GM19463 (cell line): ENCODE results near the gene LURAP1L.

Source experiments
- ATAC-seq: cut with Tn5 transposase; IDR thresholded peaks from one replicate; pipeline ENCODE4 v1.9.1; 2021; ENCODE audit warnings: mild to moderate bottlenecking, moderate library complexity; ENCODE audit not compliant: unreplicated experiment

Gene LURAP1L

DNA sequence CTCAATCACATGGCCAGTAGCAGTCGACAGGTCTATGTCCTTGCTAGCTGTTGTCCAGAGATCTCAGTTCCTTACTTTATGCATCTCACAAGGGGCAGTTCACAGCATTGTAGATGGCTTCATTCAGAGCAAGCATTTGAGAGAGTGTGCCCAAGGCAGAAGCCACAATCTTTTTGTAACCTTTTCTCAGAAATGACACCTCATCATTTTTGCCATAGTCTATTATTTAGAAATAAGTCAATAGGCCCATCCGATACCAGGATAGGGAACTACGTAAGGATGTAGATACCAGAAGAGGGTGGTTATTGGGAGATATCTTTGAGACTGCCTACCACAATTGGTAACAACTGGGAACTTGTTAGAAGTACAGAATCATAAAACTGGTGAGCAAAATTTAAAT lies 37.1 kb downstream of the LURAP1L start:
- ATAC-seq = no peak

DNA sequence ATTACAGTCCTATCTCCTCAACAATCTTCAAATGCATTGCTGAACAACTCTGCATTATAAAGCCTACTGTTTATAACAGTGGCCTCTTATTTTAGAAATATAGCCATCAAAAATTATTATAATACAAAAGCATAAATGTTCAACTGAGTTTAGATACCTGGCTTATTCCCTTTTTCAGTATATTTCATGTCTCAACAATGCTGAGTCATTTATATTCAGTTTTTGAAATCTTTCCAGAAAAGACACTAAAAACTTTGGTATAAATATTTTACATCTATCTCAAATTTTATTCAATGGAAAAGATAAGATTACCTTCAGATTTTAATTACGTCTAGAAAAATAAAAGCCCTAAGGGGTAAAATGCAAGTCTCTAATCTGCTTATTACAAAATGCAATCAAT lies 37.9 kb downstream of the LURAP1L start:
- no peak for ATAC-seq

DNA sequence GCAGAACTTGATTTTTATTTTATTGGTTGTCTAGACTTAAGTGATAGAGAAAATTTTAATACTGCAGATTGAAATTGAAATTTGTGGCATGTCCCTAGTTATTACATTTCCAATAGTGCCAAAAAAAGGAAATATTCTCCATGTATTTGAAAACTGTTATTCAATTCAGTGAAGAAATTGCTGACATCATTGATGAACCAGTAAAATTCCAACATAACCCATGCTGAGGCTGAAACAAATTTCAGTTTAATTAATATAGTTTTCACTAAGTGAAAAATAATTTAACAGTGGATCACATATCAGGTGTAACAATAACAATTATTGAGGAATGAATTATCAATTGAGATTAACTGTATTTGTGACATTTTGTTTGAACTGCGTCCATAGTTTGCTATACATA lies 38.7 kb downstream of the LURAP1L start:
- no peak for ATAC-seq

DNA sequence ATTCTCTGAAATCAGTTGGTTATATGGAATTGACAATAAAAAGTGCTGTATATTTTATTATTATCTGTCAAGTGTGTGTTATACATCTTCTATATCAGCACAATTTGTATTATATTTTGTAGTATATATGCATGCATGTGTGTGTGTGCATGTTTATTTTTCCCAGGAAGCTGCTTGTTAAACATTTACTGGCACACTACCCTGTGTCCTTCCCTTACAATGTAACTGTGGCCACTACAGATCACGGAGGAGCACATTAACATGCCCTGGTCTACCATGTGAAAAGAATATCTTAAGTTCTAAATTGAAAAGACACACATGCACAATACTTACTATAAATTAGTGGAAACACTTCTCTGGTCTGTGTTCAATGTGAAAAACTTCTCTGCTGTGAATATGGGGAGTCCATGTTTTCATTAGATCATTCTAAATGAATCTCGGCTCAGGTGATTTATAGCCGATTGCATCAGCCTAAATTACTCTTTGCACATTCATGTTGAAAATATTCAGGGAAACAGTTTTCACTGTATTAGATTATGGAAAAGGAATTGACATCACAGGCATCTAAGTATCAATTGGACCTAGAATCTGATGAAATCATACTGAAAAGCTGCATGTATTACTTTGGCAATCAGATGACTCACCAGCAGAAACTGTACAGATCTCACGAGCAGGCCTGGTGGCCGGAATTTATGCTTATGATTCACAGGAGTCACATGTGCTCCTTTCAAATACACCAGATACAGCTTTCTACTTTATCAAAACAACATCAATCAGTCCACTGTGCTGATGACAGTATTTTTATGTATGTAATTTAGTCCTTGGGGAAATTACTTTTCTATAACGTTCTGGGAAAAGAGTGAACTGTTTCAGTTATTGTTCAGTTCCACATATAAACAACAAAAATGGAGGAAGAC lies 39.4 kb downstream of the LURAP1L start:
- no peak for ATAC-seq

DNA sequence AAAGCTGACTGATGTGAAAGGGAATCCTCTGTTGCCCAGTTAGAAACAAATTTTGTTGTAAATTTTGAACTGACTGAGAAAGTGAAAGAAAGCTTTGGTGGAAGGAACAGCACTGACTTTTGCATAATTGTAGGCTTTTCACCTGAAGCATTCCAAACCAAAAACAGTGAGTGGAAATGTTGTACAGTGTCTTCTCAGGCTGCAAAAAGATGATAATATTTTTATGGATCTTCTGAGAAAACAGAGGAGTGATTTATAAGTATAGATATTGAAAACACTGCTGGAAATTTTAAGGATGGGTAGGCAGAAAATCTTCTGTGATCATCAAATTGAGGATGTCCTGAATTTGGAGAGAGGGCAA lies 40.0 kb downstream of the LURAP1L start:
- no peak for ATAC-seq

DNA sequence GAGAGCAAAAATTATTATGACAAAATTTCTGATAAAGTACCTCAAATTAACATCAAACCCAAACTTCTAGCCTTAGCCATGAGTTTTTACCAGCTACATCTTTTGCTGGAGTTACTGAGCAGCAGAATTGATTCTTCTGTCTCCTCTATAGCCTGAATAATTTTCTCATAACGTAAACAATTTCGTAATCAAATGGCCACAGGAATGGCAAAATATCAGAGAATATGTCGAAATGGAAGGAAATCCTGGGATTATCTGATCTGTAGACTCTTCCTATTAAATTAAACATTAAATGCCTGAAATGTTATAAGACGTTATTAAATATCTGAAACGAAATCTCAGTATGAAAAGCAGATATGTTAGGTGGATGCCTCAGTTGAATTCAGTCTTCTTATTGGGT lies 41.1 kb downstream of the LURAP1L start:
- no peak for ATAC-seq

DNA sequence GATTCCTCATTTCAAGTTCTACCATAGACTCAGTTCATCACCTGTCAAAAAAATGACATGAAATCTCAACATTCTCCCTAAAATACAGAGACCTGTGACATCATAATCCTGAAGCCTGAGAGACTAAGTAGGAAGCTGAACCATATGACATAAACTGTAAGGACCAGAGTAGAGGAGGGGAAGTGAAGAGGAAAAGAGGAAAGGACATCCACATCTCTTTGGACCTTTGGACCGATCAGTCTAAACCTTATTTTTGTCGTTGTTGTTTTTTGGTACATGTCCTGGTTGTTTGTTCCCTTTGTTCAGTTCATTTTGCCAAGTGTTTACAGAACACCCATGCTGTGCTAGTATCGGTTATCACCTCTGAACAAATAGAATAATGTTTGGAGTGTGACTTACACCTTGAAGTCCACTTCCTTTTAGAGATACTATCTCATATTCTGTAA lies 41.9 kb downstream of the LURAP1L start:
- no peak for ATAC-seq

DNA sequence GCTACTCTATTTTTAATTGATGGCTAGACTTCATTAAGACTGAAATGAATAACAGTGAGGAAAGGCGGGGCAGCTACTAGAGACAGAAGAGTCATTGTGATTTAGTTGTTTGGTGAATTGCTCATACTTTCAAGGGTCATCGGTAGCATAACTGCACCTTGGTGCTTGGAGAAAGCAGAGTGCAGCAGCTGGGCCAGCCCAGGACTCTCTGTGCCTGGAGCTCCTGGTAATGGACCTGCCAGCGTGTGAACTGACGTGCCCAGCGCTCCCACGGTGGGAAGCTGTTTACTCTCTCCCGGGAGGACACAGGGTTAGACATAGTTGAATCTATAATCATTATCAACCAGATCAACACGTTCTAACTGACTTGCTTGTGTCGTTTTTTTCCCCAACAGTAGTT lies 42.9 kb downstream of the LURAP1L start:
- ATAC-seq = no peak

DNA sequence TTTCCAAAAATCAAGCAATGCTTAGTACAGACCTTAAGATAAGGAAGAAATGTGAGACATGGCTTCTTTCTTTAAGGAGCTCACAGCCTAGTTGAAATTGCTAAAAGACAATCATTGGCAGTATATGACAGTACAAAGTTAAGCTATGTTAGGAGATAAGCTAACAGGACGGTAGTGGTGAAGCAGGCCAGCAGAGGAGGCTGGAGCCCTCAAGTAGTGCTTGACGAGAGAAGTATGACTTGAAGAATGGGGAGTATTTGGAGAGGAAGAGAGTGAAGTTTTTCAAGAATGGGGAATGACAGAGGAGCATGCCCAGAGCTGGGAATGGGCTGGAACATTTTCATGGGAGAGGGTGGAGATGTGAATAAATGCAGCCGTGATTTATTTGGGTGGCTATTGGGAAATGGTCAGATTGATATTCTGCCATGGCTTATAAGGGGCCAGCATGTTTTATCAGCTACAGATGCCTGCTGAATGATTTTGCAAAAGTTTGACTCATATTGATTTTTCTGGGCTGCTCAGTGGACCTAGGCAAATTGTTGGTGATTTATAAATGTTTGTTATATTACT lies 43.7 kb downstream of the LURAP1L start:
- ATAC-seq = no peak

DNA sequence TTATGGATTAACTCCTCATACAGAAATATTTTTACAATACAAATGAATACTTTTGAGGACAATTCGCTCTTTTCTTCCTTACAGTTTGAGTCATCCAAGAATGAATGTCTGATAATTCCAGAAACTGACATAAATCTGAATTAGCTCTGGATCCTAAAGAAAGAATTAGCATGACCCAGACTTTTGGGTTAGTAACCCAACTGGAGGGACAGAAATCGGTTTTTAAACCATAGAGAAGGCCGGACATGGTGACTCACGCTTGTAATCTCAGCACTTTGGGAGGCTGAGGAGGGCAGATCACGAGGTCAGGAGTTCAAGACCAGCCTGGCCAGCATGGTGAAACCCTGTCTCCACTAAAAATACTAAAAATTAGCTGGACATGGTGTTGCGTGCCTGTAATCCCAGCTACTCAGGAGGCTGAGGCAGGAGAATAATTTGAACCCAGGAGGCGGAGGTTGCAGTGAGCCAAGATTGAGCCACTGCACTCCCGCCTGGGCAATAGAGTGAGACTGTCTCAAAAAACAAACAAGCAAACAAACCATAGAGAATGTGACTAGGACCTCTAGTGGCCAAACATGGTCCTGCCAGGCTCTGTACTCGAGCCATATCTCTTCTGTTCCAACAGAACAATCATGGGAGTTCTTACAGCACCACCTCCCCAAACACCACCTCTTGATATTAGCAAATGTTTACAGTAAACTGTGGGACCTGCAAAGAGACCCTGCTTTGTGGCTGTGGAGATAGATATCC lies 44.8 kb downstream of the LURAP1L start:
- ATAC-seq = peak; percentile 70

DNA sequence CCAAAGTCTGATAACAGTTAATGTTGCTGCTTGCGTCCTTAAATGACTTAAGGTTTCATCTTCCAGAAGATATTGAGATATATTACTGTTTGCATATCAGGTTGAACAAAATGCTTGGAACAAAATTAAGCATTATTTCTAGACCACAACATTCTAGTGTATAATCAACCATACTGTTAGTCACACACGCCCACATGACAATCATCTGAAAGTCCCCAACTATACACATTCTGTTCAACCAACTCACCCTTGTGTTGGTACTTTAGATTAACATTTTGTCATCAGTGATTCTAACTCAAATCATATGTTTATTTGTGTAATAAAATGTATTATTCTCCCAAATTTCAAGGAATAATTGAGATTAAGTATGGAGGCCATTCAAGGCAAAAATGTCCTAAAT lies 47.3 kb downstream of the LURAP1L start:
- no peak for ATAC-seq

DNA sequence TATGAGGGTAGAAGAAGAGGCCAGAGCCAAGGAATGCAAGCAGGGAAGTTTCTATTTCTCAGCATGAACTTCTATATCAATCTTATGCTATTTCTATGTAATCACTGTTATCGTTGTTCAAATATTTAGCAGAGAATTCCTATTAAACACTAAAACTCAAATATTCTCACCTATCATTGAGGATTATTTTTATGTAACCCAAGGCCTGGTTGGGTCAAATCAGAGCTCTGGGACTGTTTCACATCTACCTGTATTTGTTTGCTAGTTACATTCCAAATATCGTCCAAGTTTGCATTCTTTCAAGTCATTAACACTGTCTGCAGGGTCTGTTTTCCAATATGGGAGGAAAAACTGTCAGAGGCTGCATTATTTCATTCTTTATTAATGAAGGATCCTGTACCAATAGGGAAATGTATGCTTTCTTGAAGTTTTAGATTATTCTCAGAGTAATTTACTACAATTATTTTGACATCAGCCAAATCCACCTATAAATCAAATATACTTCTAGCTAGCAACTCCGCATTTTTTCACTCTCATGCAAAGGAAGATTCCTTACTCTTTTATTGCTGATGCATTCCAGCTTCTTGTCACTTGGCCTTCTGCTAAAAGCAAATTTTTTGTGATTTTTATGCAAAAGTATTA lies 52.2 kb downstream of the LURAP1L start:
- ATAC-seq = no peak

DNA sequence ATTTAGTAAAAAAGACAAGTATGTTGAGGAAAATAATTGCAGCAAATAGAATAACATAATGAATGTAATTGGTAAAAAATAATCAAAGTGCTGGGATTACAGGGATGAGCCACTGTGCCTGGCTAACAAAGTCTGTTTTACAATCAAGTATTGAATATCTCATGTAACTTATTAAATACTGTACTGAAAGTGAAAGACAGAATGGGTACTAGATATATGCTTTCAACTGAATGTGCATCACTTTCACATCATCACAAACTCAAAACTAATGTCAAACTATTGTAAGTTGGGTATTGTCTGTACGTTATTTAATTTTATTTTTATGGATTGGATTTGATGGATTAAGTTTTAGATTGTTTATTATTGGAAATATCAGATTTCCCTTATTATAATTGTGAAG lies 58.9 kb downstream of the LURAP1L start:
- no peak for ATAC-seq

DNA sequence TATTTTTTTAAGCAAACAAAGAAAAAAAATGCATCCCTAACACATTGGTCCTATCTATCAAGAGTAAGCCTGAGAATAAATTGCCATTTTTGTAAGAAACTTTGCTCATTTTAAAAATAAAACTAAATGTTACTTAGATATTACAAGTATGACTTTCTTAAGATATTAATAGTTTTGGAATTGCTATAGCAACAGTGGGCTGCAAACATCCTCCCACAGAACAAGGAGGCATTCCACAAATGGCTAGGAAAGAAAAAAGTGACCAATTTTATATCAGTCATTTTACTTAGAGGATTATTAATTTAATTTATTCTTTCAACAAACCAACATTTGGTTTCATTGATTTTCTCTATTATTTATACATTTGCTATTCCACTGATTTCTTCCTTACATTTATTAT lies 63.7 kb downstream of the LURAP1L start:
- ATAC-seq = no peak

DNA sequence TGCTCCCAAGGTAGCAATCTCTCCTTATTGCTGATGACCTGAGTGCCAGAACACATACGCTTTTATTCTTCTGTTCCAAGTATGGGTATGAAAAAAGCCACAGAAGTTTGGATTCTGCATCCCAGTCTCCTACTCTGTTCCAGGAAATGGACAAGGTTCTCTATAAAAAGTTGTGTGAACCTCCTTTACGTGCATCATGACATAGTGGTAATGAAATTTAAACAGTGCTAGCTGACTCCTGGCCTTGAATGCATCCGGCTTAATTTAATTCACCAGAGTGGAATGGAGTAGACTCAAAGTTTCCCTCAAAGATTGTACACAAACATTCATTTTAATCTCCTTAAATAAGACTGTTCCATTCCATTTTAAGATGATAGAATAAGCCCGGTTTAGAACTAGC lies 68.9 kb downstream of the LURAP1L start:
- no peak for ATAC-seq

DNA sequence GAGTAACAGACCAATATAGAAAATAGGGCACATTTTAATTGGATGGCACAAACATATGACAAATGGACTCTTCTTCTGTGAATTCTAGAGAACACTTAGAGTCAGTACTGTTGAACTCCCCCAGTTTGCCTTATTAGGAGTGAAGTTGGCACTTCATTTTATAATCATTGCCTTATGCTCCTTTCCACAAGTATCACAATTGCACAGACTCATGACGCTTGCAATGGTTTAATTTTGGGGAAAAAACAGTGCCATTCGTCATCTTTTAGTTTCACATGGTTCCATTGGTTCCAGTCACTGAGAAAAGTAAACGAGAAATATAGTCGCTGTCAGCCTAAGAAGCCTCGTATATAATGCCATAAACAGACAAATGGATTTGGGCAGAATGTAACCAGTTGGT lies 71.2 kb downstream of the LURAP1L start:
- no peak for ATAC-seq

DNA sequence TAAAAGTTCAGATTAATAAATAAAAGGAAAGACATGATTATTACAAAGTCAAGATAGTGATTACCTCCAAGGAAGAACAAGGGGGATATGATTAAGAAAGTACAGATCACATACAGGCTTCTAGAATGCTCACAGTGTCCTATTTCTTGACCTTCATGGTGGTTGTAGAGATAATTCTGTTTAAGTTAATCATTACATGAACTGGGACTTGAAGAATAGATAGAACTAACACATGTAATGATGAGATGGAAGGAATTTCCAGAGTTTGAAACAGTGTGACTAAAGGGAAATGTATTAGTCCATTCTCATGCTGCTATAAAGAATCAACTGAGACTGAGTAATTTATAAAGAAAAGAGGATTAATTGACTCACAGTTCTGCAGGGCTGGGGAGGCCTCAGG lies 72.7 kb downstream of the LURAP1L start:
- no peak for ATAC-seq

DNA sequence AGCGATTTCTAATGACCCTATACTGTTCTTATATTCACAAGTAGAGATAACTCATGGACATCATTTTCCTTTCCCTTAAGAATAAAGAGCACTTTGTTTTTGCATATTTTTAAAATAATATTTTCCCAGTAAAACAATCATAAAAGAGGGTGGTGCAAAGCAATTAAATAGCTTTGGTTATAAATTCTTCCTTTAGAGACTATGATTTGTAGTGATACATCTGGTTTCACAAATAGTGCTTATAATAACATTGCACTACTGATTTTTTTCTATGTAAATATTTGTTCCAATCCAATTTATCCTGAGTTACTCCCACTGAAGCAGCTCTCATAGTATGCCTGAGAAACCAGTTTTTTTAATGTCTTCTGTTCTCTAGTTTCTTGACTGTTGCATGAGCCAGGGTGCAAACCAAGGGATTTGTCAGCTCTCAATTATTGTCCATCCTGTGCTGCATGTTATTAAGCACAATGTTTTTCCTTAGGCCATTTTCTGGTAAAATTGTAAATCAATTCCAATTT lies 74.7 kb downstream of the LURAP1L start:
- no peak for ATAC-seq

DNA sequence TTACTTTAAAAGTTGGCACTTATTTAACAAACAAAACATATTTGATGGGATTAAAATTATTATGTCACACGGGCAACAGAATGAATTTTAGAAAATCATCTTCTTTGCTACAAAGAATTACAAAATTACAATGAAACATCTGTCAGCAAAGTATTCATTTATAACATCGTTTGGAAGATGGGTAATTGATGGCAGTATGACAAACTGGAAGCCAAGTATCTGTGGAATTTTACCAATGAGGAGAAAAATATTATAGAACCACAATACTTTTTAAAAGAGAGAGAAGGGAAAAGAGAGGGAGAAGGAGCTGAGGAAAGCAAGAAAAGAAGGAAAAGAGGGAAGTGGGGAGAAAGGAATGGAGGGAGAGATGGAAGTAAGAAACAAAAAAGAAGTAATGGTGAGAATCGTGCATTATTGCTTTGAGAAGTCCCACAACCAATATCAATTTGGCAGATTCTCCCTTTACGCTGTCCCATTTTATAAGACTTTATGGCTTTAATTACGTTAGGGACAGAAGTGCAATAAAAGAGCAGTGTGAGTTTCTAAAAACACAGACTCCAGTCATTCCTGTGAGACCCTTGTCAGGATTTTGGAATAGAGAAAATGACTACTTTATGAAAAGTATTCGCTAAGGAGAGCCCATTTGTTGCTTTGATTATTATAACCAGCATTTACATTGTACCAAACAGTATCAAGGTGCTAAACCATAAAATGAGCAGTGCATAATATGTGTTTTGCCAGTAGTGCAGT lies 76.7 kb downstream of the LURAP1L start:
- no peak for ATAC-seq

DNA sequence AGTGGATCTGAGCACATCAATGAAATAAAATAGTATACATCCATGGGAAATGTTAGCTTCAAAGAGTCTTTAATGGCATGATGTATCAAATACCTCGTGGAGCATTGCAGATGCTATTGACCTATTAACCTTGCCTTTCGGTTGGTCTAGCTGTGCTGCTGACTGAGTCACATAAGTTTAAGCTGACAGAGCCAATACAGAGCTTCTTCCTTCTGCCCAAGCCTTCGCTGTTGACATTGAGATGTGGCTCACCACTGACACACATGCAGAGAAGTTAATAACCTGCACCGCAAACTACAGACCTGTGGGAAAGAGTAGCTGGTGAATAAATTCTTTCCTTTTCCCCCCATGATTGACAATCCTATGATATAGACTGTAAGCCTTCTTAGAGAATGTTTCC lies 78.2 kb downstream of the LURAP1L start:
- no peak for ATAC-seq

DNA sequence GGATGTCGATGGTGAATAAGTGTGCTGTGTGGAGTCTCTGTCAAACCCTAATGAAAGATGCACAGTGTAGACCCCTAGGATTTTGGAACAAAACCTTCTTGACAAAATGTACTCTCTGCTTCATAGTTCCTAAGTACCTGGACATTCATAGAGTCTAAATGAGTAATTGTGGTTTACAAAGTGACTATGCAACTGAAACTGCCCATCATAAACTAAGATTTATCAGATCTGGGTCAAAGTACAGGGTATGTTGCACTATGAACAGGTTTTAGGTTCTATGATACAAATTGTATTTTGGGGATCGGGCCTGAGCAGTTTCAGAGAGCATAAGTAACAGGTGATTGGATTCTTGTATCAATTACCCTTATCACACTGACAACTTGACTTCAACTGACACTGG lies 79.4 kb downstream of the LURAP1L start:
- ATAC-seq = no peak
